Gastrocnemius medialis (tissue), 4 donors: ENCODE results near the gene UBE2M. TPM values are rescaled to one million over a fixed set of nuclear protein-coding genes. Genes with fewer than 3 reads are reported as not detected.
A peak's percentile ranks its signal among the peaks of the same experiment; 100 is the strongest.

Experiments used
- ATAC-seq, 2 donors: fragments of 150-250 bp; one replicate each; pipeline ENCODE4 v1.9.1; 2016
- DNase-seq, 2 donors: peaks; one replicate each; pipeline ENCODE4 v3.0.0-alpha.2; 2019
- H3K27ac ChIP-seq, 4 donors: fragments of 200-600 bp; sonication (generic); 1 replicate in 1 of 4; 2 replicates in 3 of 4; pipeline ENCODE4 v1.5.1; 2016 to 2018; ENCODE audit warnings: mild to moderate bottlenecking in 2 of 4, moderate library complexity in 1 of 4
- H3K27me3 ChIP-seq, 3 donors: fragments of 200-600 bp; sonication (generic) in 2 of 3; 1 replicate in 1 of 3; 2 replicates in 2 of 3; pipeline versions ENCODE4 v1.5.1 to v1.6.0; 2016 to 2019; ENCODE audit warnings: mild to moderate bottlenecking in 1 of 3, moderate library complexity in 1 of 3
- H3K36me3 ChIP-seq, 2 donors: fragments of 200-600 bp; sonication (generic) in 1 of 2; one replicate each; pipeline ENCODE4 v1.5.1; 2017 to 2018
- H3K4me1 ChIP-seq, 2 donors: fragments of 200-600 bp; sonication (generic) in 1 of 2; one replicate each; pipeline ENCODE4 v1.5.1; 2016 to 2017; ENCODE audit warnings: mild to moderate bottlenecking in 2 of 2
- H3K4me3 ChIP-seq, 4 donors: fragments of 200-600 bp; sonication (generic) in 3 of 4; 1 replicate in 1 of 4; 2 replicates in 3 of 4; pipeline ENCODE4 v1.5.1; 2016 to 2019; ENCODE audit warnings: mild to moderate bottlenecking in 2 of 4
- H3K9me3 ChIP-seq, 3 donors: fragments of 200-600 bp; sonication (generic) in 2 of 3; 1 replicate in 1 of 3; 2 replicates in 2 of 3; pipeline ENCODE4 v1.5.1; 2016 to 2019
- CTCF ChIP-seq, 5 experiments: fragments of 450-650 bp in 3 of 5; fragments of 200-600 bp in 2 of 5; sonication (generic) in 2 of 5; IDR thresholded peaks in 4 of 5; conservative IDR thresholded peaks in 1 of 5; 1 replicate in 4 of 5; 2 replicates in 1 of 5; pipeline ENCODE4 v1.5.1; 2016 to 2019; ENCODE audit warnings: antibody characterized with exemption in 5 of 5, mild to moderate bottlenecking in 3 of 5, moderate library complexity in 3 of 5
- POLR2A ChIP-seq, 2 donors: fragments of 450-650 bp; IDR thresholded peaks; one replicate each; pipeline ENCODE4 v1.6.1; 2017; ENCODE audit warnings: antibody characterized with exemption in 2 of 2, mild to moderate bottlenecking in 2 of 2, moderate library complexity in 2 of 2
- in situ Hi-C, 4 donors: fragments of 200-750 bp; cut with MboI; loops; one replicate each; pipeline versions ENCODE4 v1.15.0 to v1.8.0; 2017; ENCODE audit warnings: low sequenced_read_pairs in 4 of 4
- intact Hi-C: fragments of 100-400 bp; cut with DNase I; formaldehyde crosslinking; loops from one replicate; pipeline ENCODE4 v1.15.1; 2023; ENCODE audit warnings: low total_unique reads
- total RNA-seq, 4 donors: library from RNA; depleted of rRNA; stranded (reverse); fragments of >200 nt; gene quantifications; one replicate each; pipeline versions ENCODE4 v1.1.0 to v1.2.3, GENCODE V29; 2016

The UBE2M gene
- total RNA-seq, 4 donors from 2014 or later = 23.5 to 74.5 (median 41.6) TPM

- intact Hi-C loops = no loop called here
Measured at GRCh38 chr19:58569943-58570670, 11.7 kb upstream of the UBE2M start.

GRCh38 chr19:58569191-58569942 lies 11.0 kb upstream of the UBE2M start:
- Histone ChIP-seq H3K9me3 (no peaks in the 10 kb centered on the region), H3K27ac (no peak overlapping the region), H3K4me3 (no peak overlapping the region), H3K36me3 (peaks cover 0 to 32% of the 10 kb centered on the region in 2 donors), H3K27me3 (no peaks in the 10 kb centered on the region), H3K4me1 (peaks cover 8 to 15% of the 10 kb centered on the region in 2 donors)
- ATAC-seq (no peak), DNase-seq (peak in 1 of 2 donors; percentile 8)
- TF ChIP-seq CTCF (IDR thresholded peaks at IDR 0.05 in 4 of 5, conservative IDR thresholded peaks at IDR 0.05 in 1 of 5) (no peak), POLR2A (IDR thresholded peaks at IDR 0.05) (no peak)
- intact Hi-C loops (no loop called here), in situ Hi-C loops (no loop called here)

More at GRCh38 chr19:58569943-58570670, 11.7 kb upstream of the UBE2M start:
- H3K4me3 ChIP-seq = no peak overlapping the region
- DNase-seq (peak in 1 of 2 donors; percentile 10), ATAC-seq (no peak)
- no peak for TF ChIP-seq CTCF (IDR thresholded peaks at IDR 0.05 in 4 of 5, conservative IDR thresholded peaks at IDR 0.05 in 1 of 5)
- no peak for TF ChIP-seq POLR2A (IDR thresholded peaks at IDR 0.05)
- H3K36me3 ChIP-seq = peaks cover 0 to 32% of the 10 kb centered on the region in 2 donors
- no peaks in the 10 kb centered on the region for H3K27me3 ChIP-seq
- peaks cover 11 to 18% of the 10 kb centered on the region in 2 donors for H3K4me1 ChIP-seq
- no peak overlapping the region for H3K27ac ChIP-seq
- in situ Hi-C loops = no loop called here
- no peaks in the 10 kb centered on the region for H3K9me3 ChIP-seq

- H3K27ac ChIP-seq = no peak overlapping the region
- TF ChIP-seq POLR2A (IDR thresholded peaks at IDR 0.05) = no peak
- no peak for TF ChIP-seq CTCF (IDR thresholded peaks at IDR 0.05 in 4 of 5, conservative IDR thresholded peaks at IDR 0.05 in 1 of 5)
- H3K9me3 ChIP-seq = no peaks in the 10 kb centered on the region
- peaks cover 0 to 32% of the 10 kb centered on the region in 2 donors for H3K36me3 ChIP-seq
- DNase-seq (no peak), ATAC-seq (no peak)
- no peak overlapping the region for H3K4me3 ChIP-seq
- peaks cover 7 to 9% of the 10 kb centered on the region in 2 donors for H3K4me1 ChIP-seq
- in situ Hi-C loops (no loop called here), intact Hi-C loops (no loop called here)
- no peaks in the 10 kb centered on the region for H3K27me3 ChIP-seq
Measured at GRCh38 chr19:58568453-58569130, 10.2 kb upstream of the UBE2M start.

GRCh38 chr19:58566989-58567388 lies 8.6 kb upstream of the UBE2M start:
- Histone ChIP-seq H3K4me3 (no peak overlapping the region), H3K4me1 (peaks cover 17 to 19% of the 10 kb centered on the region in 2 donors), H3K9me3 (no peaks in the 10 kb centered on the region), H3K27me3 (no peaks in the 10 kb centered on the region), H3K27ac (no peak overlapping the region), H3K36me3 (peaks cover 0 to 32% of the 10 kb centered on the region in 2 donors)
- in situ Hi-C loops = no loop called here
- DNase-seq = no peak
- TF ChIP-seq CTCF (IDR thresholded peaks at IDR 0.05 in 4 of 5, conservative IDR thresholded peaks at IDR 0.05 in 1 of 5) (no peak), POLR2A (IDR thresholded peaks at IDR 0.05) (no peak)
- no peak for ATAC-seq
- intact Hi-C loops = no loop called here
